OCI-LY1 (cell line): Measurements from ENCODE around the gene TCERG1L.

ENCODE experiments used
- H2AFZ ChIP-seq: fragments of 200-600 bp; sonication (generic), shearing (Covaris generic); 2 replicates; pipeline ENCODE4 v1.6.0; 2014; ENCODE audit warnings: antibody characterized with exemption, mild to moderate bottlenecking, low read length
- H3F3A ChIP-seq: fragments of 200-600 bp; sonication (generic), shearing (Covaris generic); 2 replicates; pipeline ENCODE4 v1.6.0; 2014; ENCODE audit warnings: mild to moderate bottlenecking, antibody characterized with exemption, low read length, moderate library complexity; ENCODE audit not compliant: insufficient read depth
- H3K27ac ChIP-seq: fragments of 200-600 bp; sonication (generic); 2 replicates; pipeline ENCODE4 v1.5.1; 2014; ENCODE audit warnings: low read length, mixed run types, mild to moderate bottlenecking, low read depth; ENCODE audit not compliant: poor library complexity, severe bottlenecking
- H3K27me3 ChIP-seq: fragments of 200-600 bp; sonication (generic); 2 replicates; pipeline ENCODE4 v1.6.0; 2014; ENCODE audit warnings: antibody characterized with exemption, mild to moderate bottlenecking, low read length, moderate library complexity; ENCODE audit not compliant: insufficient read depth
- H3K36me3 ChIP-seq: fragments of 200-600 bp; sonication (generic); 2 replicates; pipeline ENCODE4 v1.6.1; 2014; ENCODE audit warnings: mild to moderate bottlenecking, antibody characterized with exemption, low read length, moderate library complexity, mixed read lengths; ENCODE audit not compliant: insufficient read depth
- H3K4me1 ChIP-seq: fragments of 200-600 bp; sonication (generic); 2 replicates; pipeline ENCODE4 v1.5.1; 2014; ENCODE audit warnings: mild to moderate bottlenecking, low read length, moderate library complexity; ENCODE audit not compliant: insufficient read depth, severe bottlenecking
- H3K4me2 ChIP-seq: fragments of 200-600 bp; sonication (generic), shearing (Covaris generic); 2 replicates; pipeline ENCODE4 v1.6.1; 2014; ENCODE audit warnings: low read length
- H3K4me3 ChIP-seq: fragments of 200-600 bp; sonication (generic); 2 replicates; pipeline ENCODE4 v1.5.1; 2014; ENCODE audit warnings: low read length, low read depth, mild to moderate bottlenecking, mixed read lengths; ENCODE audit not compliant: poor library complexity, severe bottlenecking
- H3K79me2 ChIP-seq: fragments of 200-600 bp; shearing (Covaris generic); 2 replicates; pipeline ENCODE4 v1.6.1; 2016; ENCODE audit warnings: mixed run types, low read length, mixed read lengths; ENCODE audit not compliant: insufficient read depth
- H3K9ac ChIP-seq: fragments of 200-600 bp; sonication (generic), shearing (Covaris generic); 2 replicates; pipeline ENCODE4 v1.6.1; 2014; ENCODE audit warnings: mild to moderate bottlenecking, low read length, mixed read lengths
- H3K9me2 ChIP-seq: fragments of 200-600 bp; sonication (generic), shearing (Covaris generic); 2 replicates; pipeline ENCODE4 v1.6.1; 2014; ENCODE audit warnings: low read depth, mild to moderate bottlenecking, low read length, mixed read lengths
- H3K9me3 ChIP-seq: fragments of 200-600 bp; shearing (Covaris generic); 2 replicates; pipeline ENCODE4 v1.6.1; 2014; ENCODE audit warnings: low read length, mixed read lengths
- H4K20me1 ChIP-seq: fragments of 200-600 bp; sonication (generic), shearing (Covaris generic); 2 replicates; pipeline ENCODE4 v1.6.0; 2016; ENCODE audit warnings: mild to moderate bottlenecking, low read length; ENCODE audit not compliant: insufficient read depth
- EZH2 ChIP-seq: fragments of 200-600 bp; sonication (generic), shearing (Covaris generic); IDR thresholded peaks from 2 replicates; pipeline ENCODE4 v1.8.0; 2017; ENCODE audit warnings: borderline replicate concordance, mixed run types, mild to moderate bottlenecking, antibody characterized with exemption, low read length, moderate library complexity, mixed read lengths
- TF ChIP-seq, protein P1 (sequence below): fragments of 200-600 bp; sonication (generic), shearing (Covaris generic); IDR thresholded peaks from 2 replicates; pipeline ENCODE4 v1.5.1; 2017; ENCODE audit warnings: mild to moderate bottlenecking, antibody characterized with exemption, low read length, moderate library complexity, mixed read lengths

The TCERG1L gene

DNA sequence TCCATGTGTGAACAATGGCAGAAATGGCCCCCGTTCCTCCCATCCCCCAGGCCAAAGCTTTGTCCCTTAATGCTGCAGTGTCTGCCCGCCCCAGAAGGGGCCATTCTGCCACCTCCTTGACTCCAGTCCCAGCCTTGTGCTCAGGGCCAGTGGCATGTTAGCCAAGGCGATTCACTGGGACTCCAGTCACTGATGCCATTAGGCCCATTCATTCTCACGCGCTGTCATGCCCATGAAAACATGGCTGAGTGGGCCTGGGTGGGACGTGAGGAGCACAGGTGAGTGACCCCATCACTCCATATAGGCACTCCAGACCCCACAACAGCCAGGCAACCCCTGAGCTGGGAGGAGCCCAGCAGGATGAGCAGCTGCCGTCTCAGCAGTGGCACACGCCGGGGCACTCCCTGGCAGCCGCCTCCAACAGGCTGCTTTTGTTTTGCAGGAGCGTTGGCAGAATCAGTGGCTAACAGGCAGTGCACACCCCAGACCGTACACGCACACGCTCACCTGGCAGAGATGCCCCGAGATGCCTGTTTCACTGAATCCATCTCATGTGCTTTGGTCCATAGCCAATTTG lies 79.5 kb downstream of the TCERG1L start:
- no peaks in the 10 kb centered on the region for H3K27me3 ChIP-seq

DNA sequence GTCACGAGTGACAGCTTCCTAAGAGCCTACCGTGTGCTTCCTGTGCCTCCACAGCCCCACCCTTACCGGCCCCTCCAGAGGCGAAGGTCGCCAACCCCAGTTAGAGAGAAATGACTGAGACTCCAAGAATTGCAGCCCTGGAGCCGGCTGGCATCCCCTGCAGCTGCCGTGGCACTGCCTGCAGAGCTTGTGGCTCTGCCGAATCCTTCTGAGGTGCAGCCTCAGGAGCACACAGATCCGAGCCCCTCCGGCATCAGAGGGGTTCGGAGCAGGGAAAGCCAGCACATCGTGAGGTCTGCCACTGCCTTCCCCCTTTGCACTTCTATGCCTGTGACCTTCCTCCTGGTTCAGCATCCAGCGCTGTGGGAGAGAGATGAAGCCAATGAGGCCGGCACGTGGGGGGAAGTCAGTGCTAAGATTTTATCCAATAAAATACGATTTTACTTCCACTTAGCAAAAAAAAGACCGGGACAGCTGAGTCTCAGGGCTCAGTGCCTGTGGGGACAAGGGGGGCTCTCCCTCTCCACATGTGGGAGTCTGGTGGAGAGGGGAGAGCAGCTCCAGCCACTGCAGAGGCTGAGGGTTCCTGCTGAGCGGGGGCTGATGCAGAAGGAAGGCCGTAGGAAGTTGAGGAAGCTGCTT lies 80.1 kb downstream of the TCERG1L start:
- no peaks in the 10 kb centered on the region for H3K9me3 ChIP-seq
- H3K36me3 ChIP-seq, result no peaks in the 10 kb centered on the region
- no peaks in the 10 kb centered on the region for H4K20me1 ChIP-seq
- H3K4me1 ChIP-seq, result no peaks in the 10 kb centered on the region
- no peak overlapping the region for H2AFZ ChIP-seq
- H3K4me3 ChIP-seq, result no peak overlapping the region
- no peaks in the 10 kb centered on the region for H3K9me2 ChIP-seq
- no peak overlapping the region for H3K9ac ChIP-seq
- H3F3A ChIP-seq, result no peaks in the 10 kb centered on the region
- H3K79me2 ChIP-seq, result no peaks in the 10 kb centered on the region
- no peaks in the 10 kb centered on the region for H3K27me3 ChIP-seq
- H3K4me2 ChIP-seq, result no peak overlapping the region
- no peak overlapping the region for H3K27ac ChIP-seq
- TF ChIP-seq, protein P1, sequence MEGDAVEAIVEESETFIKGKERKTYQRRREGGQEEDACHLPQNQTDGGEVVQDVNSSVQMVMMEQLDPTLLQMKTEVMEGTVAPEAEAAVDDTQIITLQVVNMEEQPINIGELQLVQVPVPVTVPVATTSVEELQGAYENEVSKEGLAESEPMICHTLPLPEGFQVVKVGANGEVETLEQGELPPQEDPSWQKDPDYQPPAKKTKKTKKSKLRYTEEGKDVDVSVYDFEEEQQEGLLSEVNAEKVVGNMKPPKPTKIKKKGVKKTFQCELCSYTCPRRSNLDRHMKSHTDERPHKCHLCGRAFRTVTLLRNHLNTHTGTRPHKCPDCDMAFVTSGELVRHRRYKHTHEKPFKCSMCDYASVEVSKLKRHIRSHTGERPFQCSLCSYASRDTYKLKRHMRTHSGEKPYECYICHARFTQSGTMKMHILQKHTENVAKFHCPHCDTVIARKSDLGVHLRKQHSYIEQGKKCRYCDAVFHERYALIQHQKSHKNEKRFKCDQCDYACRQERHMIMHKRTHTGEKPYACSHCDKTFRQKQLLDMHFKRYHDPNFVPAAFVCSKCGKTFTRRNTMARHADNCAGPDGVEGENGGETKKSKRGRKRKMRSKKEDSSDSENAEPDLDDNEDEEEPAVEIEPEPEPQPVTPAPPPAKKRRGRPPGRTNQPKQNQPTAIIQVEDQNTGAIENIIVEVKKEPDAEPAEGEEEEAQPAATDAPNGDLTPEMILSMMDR, result no peak
- no peak for TF ChIP-seq EZH2

More for the DNA sequence above, 79.5 kb downstream of the TCERG1L start:
- H4K20me1 ChIP-seq, result no peaks in the 10 kb centered on the region
- no peak for TF ChIP-seq EZH2
- TF ChIP-seq, protein P1, result no peak
- no peak overlapping the region for H3K4me2 ChIP-seq
- H3K9ac ChIP-seq, result no peak overlapping the region
- no peak overlapping the region for H2AFZ ChIP-seq
- no peaks in the 10 kb centered on the region for H3K36me3 ChIP-seq
- H3K4me1 ChIP-seq, result no peaks in the 10 kb centered on the region
- no peak overlapping the region for H3K4me3 ChIP-seq
- no peaks in the 10 kb centered on the region for H3K9me3 ChIP-seq
- no peaks in the 10 kb centered on the region for H3F3A ChIP-seq
- H3K27ac ChIP-seq, result no peak overlapping the region
- no peaks in the 10 kb centered on the region for H3K9me2 ChIP-seq
- H3K79me2 ChIP-seq, result no peaks in the 10 kb centered on the region

DNA sequence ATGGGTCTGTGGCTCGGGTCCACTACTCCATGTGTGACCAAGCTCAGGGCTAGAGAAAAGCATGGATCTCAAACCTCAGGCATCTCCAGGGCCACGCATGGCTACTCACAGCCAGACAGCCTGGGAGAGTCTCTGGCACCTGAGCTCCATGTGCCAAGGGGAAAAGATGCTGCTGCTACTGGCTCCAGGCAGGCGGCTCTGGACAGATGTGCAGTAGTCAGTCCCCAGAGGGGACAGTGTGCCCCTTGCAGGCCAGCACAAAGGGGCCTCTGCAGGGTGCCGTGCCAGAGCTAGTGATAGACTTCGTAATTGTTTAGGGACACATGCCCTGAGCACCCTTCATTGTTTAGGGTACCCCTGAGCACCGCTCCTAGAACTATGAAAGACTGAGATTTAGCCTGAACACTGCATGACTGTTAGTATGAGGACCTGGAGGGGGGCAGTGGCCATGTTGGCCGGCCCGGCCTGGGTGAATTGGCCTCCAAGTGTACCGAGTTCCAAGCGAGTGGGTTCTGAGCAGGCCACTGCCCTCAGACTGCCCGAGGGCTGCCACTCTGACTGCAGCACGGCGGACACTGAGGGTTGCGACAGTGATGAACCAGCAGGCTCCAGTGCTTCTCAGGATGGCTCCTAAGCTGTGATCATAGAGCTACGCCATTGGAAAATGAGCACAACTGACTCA lies 80.7 kb downstream of the TCERG1L start:
- Histone ChIP-seq H3K9me2 (no peaks in the 10 kb centered on the region), H3K9me3 (no peaks in the 10 kb centered on the region), H3K27ac (no peak overlapping the region), H3K79me2 (no peaks in the 10 kb centered on the region), H3K4me3 (no peak overlapping the region), H3K36me3 (no peaks in the 10 kb centered on the region), H2AFZ (no peak overlapping the region), H3K27me3 (no peaks in the 10 kb centered on the region), H3K4me2 (no peak overlapping the region), H4K20me1 (no peaks in the 10 kb centered on the region), H3K4me1 (no peaks in the 10 kb centered on the region), H3F3A (no peaks in the 10 kb centered on the region), H3K9ac (no peak overlapping the region)
- TF ChIP-seq EZH2, result no peak
- TF ChIP-seq, protein P1, result no peak
